Lung (tissue), 12 donors: ENCODE data around the gene FAM135A. TPM values are rescaled to one million over a fixed set of nuclear protein-coding genes. Genes with fewer than 3 reads are reported as not detected.
"Not testable (repeated sequence)": the region's sequence is repeated elsewhere in the genome, so short reads cannot be mapped to it uniquely, and the experiment has no call there.

Experiments
- ATAC-seq: fragments of 200-7000 bp; cut with Tn5 transposase; one replicate; pipeline ENCODE4 v1.9.1; 2020; ENCODE audit warnings: moderate number of reproducible peaks; ENCODE audit not compliant: insufficient read depth, low FRiP score
- DNase-seq, 3 donors: peaks; one replicate each; pipeline ENCODE4 v3.0.0-alpha.2; 2013 to 2017
- H3K27ac ChIP-seq, 2 donors: one replicate each; pipeline ENCODE4 v1.5.1; 2013; ENCODE audit warnings: mild to moderate bottlenecking in 2 of 2, moderate library complexity in 2 of 2, control low read depth in 1 of 2, inconsistent platforms in 1 of 2, low read depth in 1 of 2, low read length in 1 of 2
- H3K27me3 ChIP-seq, 3 donors: one replicate each; pipeline ENCODE4 v1.5.1; 2013; ENCODE audit warnings: low read length in 2 of 3; ENCODE audit not compliant: control insufficient read depth in 3 of 3, insufficient read depth in 3 of 3
- H3K36me3 ChIP-seq, 4 donors: one replicate each; pipeline ENCODE4 v1.5.1; 2013; ENCODE audit warnings: low read length in 4 of 4, mild to moderate bottlenecking in 1 of 4, moderate library complexity in 1 of 4; ENCODE audit not compliant: control insufficient read depth in 4 of 4, insufficient read depth in 4 of 4
- H3K4me1 ChIP-seq, 5 donors: one replicate each; pipeline ENCODE4 v1.5.1; 2013; ENCODE audit warnings: low read length in 5 of 5, mild to moderate bottlenecking in 2 of 5, moderate library complexity in 1 of 5; ENCODE audit not compliant: control insufficient read depth in 5 of 5, insufficient read depth in 5 of 5
- H3K4me3 ChIP-seq: one replicate; pipeline ENCODE4 v1.5.1; 2013; ENCODE audit warnings: mild to moderate bottlenecking, control low read depth, moderate library complexity
- H3K9ac ChIP-seq, 2 donors: one replicate each; pipeline ENCODE4 v1.5.1; 2013; ENCODE audit warnings: low read length in 2 of 2, control low read depth in 1 of 2; ENCODE audit not compliant: insufficient read depth in 1 of 2
- H3K9me3 ChIP-seq, 4 donors: one replicate each; pipeline ENCODE4 v1.5.1; 2013; ENCODE audit warnings: low read length in 3 of 4, mild to moderate bottlenecking in 1 of 4, moderate library complexity in 1 of 4; ENCODE audit not compliant: control insufficient read depth in 4 of 4, insufficient read depth in 3 of 4
- WGBS, 2 donors: extraction: QIAGEN DNeasy Blood & Tissue Kit; methylation state at CpG; one replicate each; pipeline ENCODE4 v1.1.7; 2013; 5-methylcytosine and 5-hydroxymethylcytosine counted together
- polyA plus RNA-seq, 2 donors: library from polyadenylated mRNA; stranded (reverse); fragments of 200-250 nt; gene quantifications; one replicate each; pipeline ENCODE4 v1.2.1, GENCODE V29; 2013
- total RNA-seq, 2 donors: library from RNA; depleted of rRNA in 1 of 2; stranded (reverse); fragments of >200 nt in 1 of 2; gene quantifications; one replicate each; pipeline ENCODE4 v1.2.1, GENCODE V29; 2014 to 2021
- TF ChIP-seq, protein P1 (sequence below): IDR thresholded peaks from 2 replicates; pipeline ENCODE4 v1.5.1; 2012; ENCODE audit warnings: mild to moderate bottlenecking; ENCODE audit errors: control extremely low read depth, extremely low read depth
- donor health status: control.
- donor health status: control.
- donor health status: Bipolar disorder and iron deficiency.
- donor health status: healthy.
- donor health status: DM: yes; HTN: yes; CAD: no.

FAM135A gene
- total and polyA plus RNA-seq, 4 donors = 8.2 to 62.1 (median 19.5) TPM

DNA sequence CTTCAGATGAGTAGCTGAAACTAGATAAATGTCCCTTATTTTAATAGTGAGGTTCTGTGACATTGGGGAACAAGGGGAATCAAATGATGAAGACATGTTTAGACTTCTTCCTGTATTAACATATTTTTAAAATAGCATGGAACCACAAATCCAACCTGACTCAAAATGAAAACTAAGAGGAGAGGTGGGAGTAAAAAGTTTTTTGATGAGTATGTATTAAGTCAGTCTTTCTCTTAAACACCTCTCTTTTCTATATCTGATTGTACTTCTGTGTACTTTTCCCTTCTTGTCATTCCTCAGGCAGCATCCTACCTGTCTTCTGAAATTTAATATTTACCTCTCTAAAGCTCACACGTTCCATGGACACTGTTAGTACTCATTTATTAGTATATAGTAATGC, 144.7 kb downstream of the FAM135A start:
- no peak for DNase-seq
- Histone ChIP-seq H3K27ac (no peak overlapping the region), H3K4me1 (peaks cover 0 to 1% (median 0%) of the 10 kb centered on the region in 5 donors), H3K9me3 (no peaks in the 10 kb centered on the region), H3K4me3 (no peak overlapping the region), H3K27me3 (no peaks in the 10 kb centered on the region), H3K9ac (no peak overlapping the region), H3K36me3 (peaks cover 0 to 5% (median 3%) of the 10 kb centered on the region in 4 donors)
- WGBS, 2 donors = 84 to 97% methylated on average over 1 of the region's 1 CpG
- ATAC-seq = no peak
- TF ChIP-seq, protein P1, sequence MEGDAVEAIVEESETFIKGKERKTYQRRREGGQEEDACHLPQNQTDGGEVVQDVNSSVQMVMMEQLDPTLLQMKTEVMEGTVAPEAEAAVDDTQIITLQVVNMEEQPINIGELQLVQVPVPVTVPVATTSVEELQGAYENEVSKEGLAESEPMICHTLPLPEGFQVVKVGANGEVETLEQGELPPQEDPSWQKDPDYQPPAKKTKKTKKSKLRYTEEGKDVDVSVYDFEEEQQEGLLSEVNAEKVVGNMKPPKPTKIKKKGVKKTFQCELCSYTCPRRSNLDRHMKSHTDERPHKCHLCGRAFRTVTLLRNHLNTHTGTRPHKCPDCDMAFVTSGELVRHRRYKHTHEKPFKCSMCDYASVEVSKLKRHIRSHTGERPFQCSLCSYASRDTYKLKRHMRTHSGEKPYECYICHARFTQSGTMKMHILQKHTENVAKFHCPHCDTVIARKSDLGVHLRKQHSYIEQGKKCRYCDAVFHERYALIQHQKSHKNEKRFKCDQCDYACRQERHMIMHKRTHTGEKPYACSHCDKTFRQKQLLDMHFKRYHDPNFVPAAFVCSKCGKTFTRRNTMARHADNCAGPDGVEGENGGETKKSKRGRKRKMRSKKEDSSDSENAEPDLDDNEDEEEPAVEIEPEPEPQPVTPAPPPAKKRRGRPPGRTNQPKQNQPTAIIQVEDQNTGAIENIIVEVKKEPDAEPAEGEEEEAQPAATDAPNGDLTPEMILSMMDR = no peak

DNA sequence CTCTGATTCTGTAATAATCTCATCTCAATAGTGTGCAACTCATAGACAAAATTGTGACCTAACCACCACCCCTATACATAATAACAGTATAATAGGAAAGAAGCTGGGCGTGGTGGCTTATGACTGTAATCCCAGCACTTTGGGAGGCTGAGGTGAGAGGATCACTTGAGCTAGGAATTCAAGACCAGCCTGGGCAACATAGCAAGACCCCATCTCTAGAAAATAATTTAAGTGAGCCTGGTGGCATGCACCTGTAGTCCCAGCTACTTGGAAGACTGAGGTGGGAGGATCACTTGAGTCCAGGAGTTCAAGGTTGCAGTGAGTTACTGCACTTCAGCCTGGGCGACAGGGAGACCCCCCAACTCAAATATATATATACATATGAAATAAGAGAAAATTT, 149.1 kb downstream of the FAM135A start:
- 69 to 93% methylated on average over 2 of the region's 2 CpGs for WGBS, 2 donors

DNA sequence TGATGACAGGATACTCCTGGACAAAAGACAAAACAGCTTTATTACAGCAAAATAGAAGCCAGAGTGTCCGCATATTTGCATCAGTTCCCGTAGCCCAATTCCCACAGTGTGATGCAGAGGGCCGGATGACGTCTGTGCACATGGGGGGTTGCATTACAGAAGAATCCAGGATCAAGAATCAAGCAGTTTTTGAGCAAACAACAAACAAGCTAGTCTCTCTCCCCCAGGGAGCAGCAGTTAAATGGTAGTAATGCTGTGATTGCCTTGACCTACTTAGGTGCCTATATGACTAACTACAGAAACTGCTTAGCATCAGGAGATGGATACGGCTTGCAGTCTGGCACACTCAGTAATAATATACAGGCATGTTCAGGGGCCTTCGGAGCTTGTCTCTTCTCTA, 150.2 kb downstream of the FAM135A start:
- 71 to 74% methylated on average over 6 of the region's 6 CpGs for WGBS, 2 donors
- no peak overlapping the region for H3K9ac ChIP-seq
- DNase-seq = no peak

More for the DNA sequence above, 149.1 kb downstream of the FAM135A start:
- not testable (repeated sequence) for H3K4me1 ChIP-seq, H3K4me3 ChIP-seq, H3K27me3 ChIP-seq, DNase-seq, H3K27ac ChIP-seq, ATAC-seq, H3K36me3 ChIP-seq, H3K9me3 ChIP-seq, H3K9ac ChIP-seq

DNA sequence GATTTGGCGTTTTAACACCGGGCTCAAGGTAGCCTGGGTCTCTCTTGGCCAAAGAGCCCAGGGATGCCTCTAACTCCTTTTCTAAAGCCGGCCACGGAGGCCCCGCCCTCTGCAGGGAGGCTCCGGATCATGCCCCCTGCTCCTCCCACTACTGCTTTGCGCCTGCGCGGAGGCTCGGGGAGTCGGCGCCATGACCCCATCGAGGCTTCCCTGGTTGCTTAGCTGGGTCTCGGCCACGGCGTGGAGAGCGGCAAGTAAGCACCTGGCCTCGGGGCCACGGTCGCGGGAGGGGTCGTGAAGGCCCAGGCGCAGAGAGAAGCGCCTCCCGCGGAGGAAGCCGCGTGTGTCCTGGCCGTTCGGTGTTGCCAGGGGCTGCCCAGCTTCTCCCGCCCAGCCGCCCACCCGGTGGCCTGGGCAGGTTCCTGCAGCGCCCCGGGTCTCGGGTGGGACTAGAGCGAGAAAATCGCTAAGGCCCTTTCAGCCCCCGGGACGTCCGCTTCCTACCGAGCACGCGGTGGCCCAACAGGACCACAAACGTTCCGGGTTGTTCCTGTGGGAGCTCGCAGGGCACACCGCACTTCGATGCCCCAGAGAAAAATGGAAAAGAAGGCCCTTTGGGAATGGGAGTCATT, 153.6 kb downstream of the FAM135A start, which contains the start of gene SDHAF4:
Gene SDHAF4 (plus strand): TSS at position 180 of the 632 bp plus-strand sequence. CDS start 11 bp downstream, at position 191.
- H3K4me3 ChIP-seq = peak within 1 kb of the TSS; percentile 84
- ATAC-seq = peak; percentile 100
- H3K9me3 ChIP-seq = no peaks in the 10 kb centered on the region
- peak within 1 kb of the TSS; percentile 45 to 82 for H3K9ac ChIP-seq
- peak; percentile 93 to 94 (median 93) for DNase-seq
- H3K36me3 ChIP-seq = peaks cover 0 to 6% (median 2%) of the 10 kb centered on the region in 4 donors
- H3K27ac ChIP-seq = peak within 1 kb of the TSS; percentile 91 to 93
- no peaks in the 10 kb centered on the region for H3K27me3 ChIP-seq
- H3K4me1 ChIP-seq = peaks cover 0 to 6% (median 0%) of the 10 kb centered on the region in 5 donors
- WGBS, 2 donors = 0 to 1% methylated on average over 45 to 49 of the region's 49 CpGs
- TF ChIP-seq, protein P1 = no peak

More for the DNA sequence above, 150.2 kb downstream of the FAM135A start:
- H3K9me3 ChIP-seq = no peaks in the 10 kb centered on the region
- no peak overlapping the region for H3K4me3 ChIP-seq
- H3K36me3 ChIP-seq = peaks cover 1 to 4% (median 3%) of the 10 kb centered on the region in 4 donors
- no peak overlapping the region for H3K27ac ChIP-seq
- no peak for ATAC-seq
- TF ChIP-seq, protein P1 = no peak
- no peaks in the 10 kb centered on the region for H3K27me3 ChIP-seq
- H3K4me1 ChIP-seq = peaks cover 0 to 6% (median 0%) of the 10 kb centered on the region in 5 donors
